ENCODE results near the gene SLC22A1. TPM values are rescaled to one million over a fixed set of nuclear protein-coding genes. Genes with fewer than 3 reads are reported as not detected.
"Not testable (repeated sequence)": the region's sequence is repeated elsewhere in the genome, so short reads cannot be mapped to it uniquely, and the experiment has no call there.

Gene SLC22A1
- total and polyA plus RNA-seq, 2 experiments from 2014 or later = 6.7 to 12.9 TPM

DNA sequence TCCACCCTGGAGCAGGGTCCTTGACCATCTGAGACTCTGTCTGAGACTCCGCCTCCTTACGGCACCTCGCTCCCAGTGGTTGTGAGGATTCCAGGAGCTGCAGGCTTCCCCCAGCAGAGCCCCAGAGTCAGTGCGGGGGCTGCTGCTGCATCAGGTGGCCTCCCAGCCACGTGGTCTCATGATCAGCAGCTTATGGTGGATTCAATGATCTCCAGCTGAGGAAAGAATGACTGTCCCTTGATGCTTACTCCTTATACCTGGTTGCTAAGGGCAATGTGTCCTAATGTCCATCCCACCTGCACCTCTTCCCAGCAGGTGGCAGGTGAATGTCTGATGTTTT, 40.0 kb downstream of the SLC22A1 start:
- Histone ChIP-seq H3K9me3 (ENCODE audit: low read depth) (no peaks in the 10 kb centered on the region), H2AFZ (no peak overlapping the region), H3K9me2 (replicated peaks; ENCODE audit: insufficient read depth) (no peaks in the 10 kb centered on the region), H3K4me1 (ENCODE audit: insufficient read depth) (peaks cover 7% of the 10 kb centered on the region), H3K79me2 (no peaks in the 10 kb centered on the region), H3K36me3 (replicated peaks; ENCODE audit: insufficient read depth, low read depth) (no peaks in the 10 kb centered on the region), H3K27ac (no peak overlapping the region), H4K20me1 (ENCODE audit: insufficient read depth, poor library complexity, severe bottlenecking) (no peaks in the 10 kb centered on the region), H3K4me2 (no peak overlapping the region), H3K27me3 (no peaks in the 10 kb centered on the region), H3K4me3 (no peak overlapping the region)
- WGBS (ENCODE audit: low lambda C conversion rate, missing lambda C conversion rate) = 80% methylated on average over 5 of the region's 5 CpGs
- no peak for DNase-seq (ENCODE audit: low spot score)
- TF ChIP-seq, protein P1, sequence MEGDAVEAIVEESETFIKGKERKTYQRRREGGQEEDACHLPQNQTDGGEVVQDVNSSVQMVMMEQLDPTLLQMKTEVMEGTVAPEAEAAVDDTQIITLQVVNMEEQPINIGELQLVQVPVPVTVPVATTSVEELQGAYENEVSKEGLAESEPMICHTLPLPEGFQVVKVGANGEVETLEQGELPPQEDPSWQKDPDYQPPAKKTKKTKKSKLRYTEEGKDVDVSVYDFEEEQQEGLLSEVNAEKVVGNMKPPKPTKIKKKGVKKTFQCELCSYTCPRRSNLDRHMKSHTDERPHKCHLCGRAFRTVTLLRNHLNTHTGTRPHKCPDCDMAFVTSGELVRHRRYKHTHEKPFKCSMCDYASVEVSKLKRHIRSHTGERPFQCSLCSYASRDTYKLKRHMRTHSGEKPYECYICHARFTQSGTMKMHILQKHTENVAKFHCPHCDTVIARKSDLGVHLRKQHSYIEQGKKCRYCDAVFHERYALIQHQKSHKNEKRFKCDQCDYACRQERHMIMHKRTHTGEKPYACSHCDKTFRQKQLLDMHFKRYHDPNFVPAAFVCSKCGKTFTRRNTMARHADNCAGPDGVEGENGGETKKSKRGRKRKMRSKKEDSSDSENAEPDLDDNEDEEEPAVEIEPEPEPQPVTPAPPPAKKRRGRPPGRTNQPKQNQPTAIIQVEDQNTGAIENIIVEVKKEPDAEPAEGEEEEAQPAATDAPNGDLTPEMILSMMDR (IDR thresholded peaks at IDR 0.05; ENCODE audit: poor library complexity) = no peak
- TF ChIP-seq EZH2phosphoT487 (IDR thresholded peaks at IDR 0.05; ENCODE audit: low read depth, severe bottlenecking, unreplicated experiment) = no peak
- TF ChIP-seq EZH2 (IDR thresholded peaks at IDR 0.05; ENCODE audit: borderline replicate concordance) = no peak

GRCh38 chr6:160162030-160162566, 40.5 kb downstream of the SLC22A1 start:
- H3K79me2 ChIP-seq = no peaks in the 10 kb centered on the region
- H3K4me3 ChIP-seq = no peak overlapping the region
- H3K27me3 ChIP-seq = no peaks in the 10 kb centered on the region
- no peaks in the 10 kb centered on the region for H4K20me1 ChIP-seq (ENCODE audit: insufficient read depth, poor library complexity, severe bottlenecking)
- no peaks in the 10 kb centered on the region for H3K9me3 ChIP-seq (ENCODE audit: low read depth)
- peaks cover 7% of the 10 kb centered on the region for H3K4me1 ChIP-seq (ENCODE audit: insufficient read depth)
- no peaks in the 10 kb centered on the region for H3K36me3 ChIP-seq (replicated peaks; ENCODE audit: insufficient read depth, low read depth)
- H3K4me2 ChIP-seq = no peak overlapping the region
- WGBS (ENCODE audit: low lambda C conversion rate, missing lambda C conversion rate) = 80% methylated on average over 5 of the region's 5 CpGs
- H2AFZ ChIP-seq = no peak overlapping the region
- H3K9me2 ChIP-seq (replicated peaks; ENCODE audit: insufficient read depth) = no peaks in the 10 kb centered on the region
- no peak for DNase-seq (ENCODE audit: low spot score)
- TF ChIP-seq, protein P1 (IDR thresholded peaks at IDR 0.05; ENCODE audit: poor library complexity) = no peak
- TF ChIP-seq EZH2phosphoT487 (IDR thresholded peaks at IDR 0.05; ENCODE audit: low read depth, severe bottlenecking, unreplicated experiment) = no peak
- TF ChIP-seq EZH2 (IDR thresholded peaks at IDR 0.05; ENCODE audit: borderline replicate concordance) = no peak
- no peak overlapping the region for H3K27ac ChIP-seq

DNA sequence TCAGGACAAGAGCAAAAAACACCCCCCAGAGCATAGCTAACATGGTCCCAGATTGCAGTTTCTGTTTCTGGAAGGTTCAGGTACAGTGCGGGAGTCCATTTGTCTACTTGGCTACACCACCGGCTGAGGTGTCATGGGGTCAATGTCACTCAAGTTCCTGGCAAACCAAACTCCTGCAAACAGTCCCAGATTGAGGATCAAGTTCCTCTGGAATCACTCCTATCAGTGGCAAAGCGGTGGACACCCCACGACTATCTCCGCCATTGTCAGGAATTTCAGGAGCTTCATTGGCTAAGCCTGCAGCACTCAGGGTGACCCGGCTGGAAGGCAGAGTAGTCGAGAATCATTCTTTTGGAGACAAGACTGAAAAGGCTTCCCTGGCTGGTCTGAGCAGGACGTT, 41.8 kb downstream of the SLC22A1 start:
- Histone ChIP-seq H3K79me2 (no peaks in the 10 kb centered on the region), H3K9me2 (replicated peaks; ENCODE audit: insufficient read depth) (no peaks in the 10 kb centered on the region), H3K27ac (no peak overlapping the region), H3K27me3 (no peaks in the 10 kb centered on the region), H3K9me3 (ENCODE audit: low read depth) (no peaks in the 10 kb centered on the region), H3K4me1 (ENCODE audit: insufficient read depth) (peaks cover 11% of the 10 kb centered on the region), H4K20me1 (ENCODE audit: insufficient read depth, poor library complexity, severe bottlenecking) (no peaks in the 10 kb centered on the region), H3K4me3 (no peak overlapping the region), H3K36me3 (replicated peaks; ENCODE audit: insufficient read depth, low read depth) (no peaks in the 10 kb centered on the region), H2AFZ (no peak overlapping the region), H3K4me2 (no peak overlapping the region)
- 76% methylated on average over 8 of the region's 8 CpGs for WGBS (ENCODE audit: low lambda C conversion rate, missing lambda C conversion rate)
- TF ChIP-seq, protein P1 (IDR thresholded peaks at IDR 0.05; ENCODE audit: poor library complexity) = no peak
- TF ChIP-seq EZH2phosphoT487 (IDR thresholded peaks at IDR 0.05; ENCODE audit: low read depth, severe bottlenecking, unreplicated experiment) (no peak), EZH2 (IDR thresholded peaks at IDR 0.05; ENCODE audit: borderline replicate concordance) (no peak)
- no peak for DNase-seq (ENCODE audit: low spot score)

DNA sequence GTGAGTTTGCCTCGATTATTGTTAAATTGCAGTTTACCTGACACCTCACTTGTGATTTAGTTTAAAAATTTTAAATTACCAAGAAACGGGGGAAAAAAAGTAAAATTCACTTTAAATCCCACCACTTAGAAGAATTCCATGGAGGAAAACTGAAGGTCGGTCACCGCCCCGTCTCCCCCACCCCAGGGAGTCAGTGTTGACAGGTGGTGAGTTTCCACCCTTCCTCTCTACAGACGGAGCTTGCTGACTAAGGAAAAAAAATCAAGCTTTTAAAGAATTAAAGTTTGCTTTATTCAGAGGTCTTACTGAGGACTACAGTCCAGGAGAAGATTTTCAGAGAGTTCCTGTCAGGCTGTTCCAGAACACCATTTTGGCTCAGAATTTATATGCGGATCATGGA, 42.3 kb downstream of the SLC22A1 start:
- Histone ChIP-seq H3K27me3 (no peaks in the 10 kb centered on the region), H3K9me3 (ENCODE audit: low read depth) (no peaks in the 10 kb centered on the region), H3K79me2 (no peaks in the 10 kb centered on the region), H3K4me2 (no peak overlapping the region), H3K4me1 (ENCODE audit: insufficient read depth) (peaks cover 11% of the 10 kb centered on the region), H2AFZ (no peak overlapping the region), H3K27ac (no peak overlapping the region), H4K20me1 (ENCODE audit: insufficient read depth, poor library complexity, severe bottlenecking) (no peaks in the 10 kb centered on the region), H3K9me2 (replicated peaks; ENCODE audit: insufficient read depth) (no peaks in the 10 kb centered on the region), H3K36me3 (replicated peaks; ENCODE audit: insufficient read depth, low read depth) (no peaks in the 10 kb centered on the region), H3K4me3 (no peak overlapping the region)
- no peak for DNase-seq (ENCODE audit: low spot score)
- 76% methylated on average over 7 of the region's 7 CpGs for WGBS (ENCODE audit: low lambda C conversion rate, missing lambda C conversion rate)
- no peak for TF ChIP-seq EZH2phosphoT487 (IDR thresholded peaks at IDR 0.05; ENCODE audit: low read depth, severe bottlenecking, unreplicated experiment)
- TF ChIP-seq, protein P1 (IDR thresholded peaks at IDR 0.05; ENCODE audit: poor library complexity) = no peak
- no peak for TF ChIP-seq EZH2 (IDR thresholded peaks at IDR 0.05; ENCODE audit: borderline replicate concordance)

DNA sequence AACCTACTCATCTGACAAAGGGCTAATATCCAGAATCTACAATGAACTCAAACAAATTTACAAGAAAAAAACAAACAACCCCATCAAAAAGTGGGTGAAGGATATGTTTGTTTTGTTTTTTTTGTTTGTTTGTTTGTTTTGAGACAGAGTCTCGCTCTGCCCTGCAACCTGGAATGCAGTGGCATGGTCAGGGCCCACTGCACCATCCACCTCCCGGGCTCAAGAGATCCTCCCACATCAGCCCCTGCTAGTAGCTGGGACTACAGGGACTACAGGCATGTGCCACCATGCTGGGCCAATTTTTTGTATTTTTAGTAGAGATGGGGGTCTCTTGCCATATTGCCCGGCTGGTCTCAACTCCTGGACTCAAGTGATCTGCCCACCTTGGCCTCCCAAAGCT, 44.3 kb downstream of the SLC22A1 start:
- H3K4me2 ChIP-seq; H3K4me1 ChIP-seq (ENCODE audit: insufficient read depth); H2AFZ ChIP-seq; DNase-seq (ENCODE audit: low spot score); H3K36me3 ChIP-seq (replicated peaks; ENCODE audit: insufficient read depth, low read depth); H4K20me1 ChIP-seq (ENCODE audit: insufficient read depth, poor library complexity, severe bottlenecking); H3K27me3 ChIP-seq; H3K9me3 ChIP-seq (ENCODE audit: low read depth); H3K4me3 ChIP-seq; H3K27ac ChIP-seq; H3K9me2 ChIP-seq (replicated peaks; ENCODE audit: insufficient read depth); H3K79me2 ChIP-seq: not testable (repeated sequence)
- WGBS (ENCODE audit: low lambda C conversion rate, missing lambda C conversion rate) = 81% methylated on average over 3 of the region's 3 CpGs
